WERI-Rb-1 (cell line): Measurements from ENCODE around the gene CELF2.

ENCODE experiments used
- DNase-seq: peaks from one replicate; pipeline ENCODE4 v3.0.0-alpha.2; 2020
- H3K27ac ChIP-seq: fragments of 250-450 bp; sonication (Bioruptor Pico); 2 replicates; pipeline ENCODE4 v1.5.1; 2020; ENCODE audit warnings: mild to moderate bottlenecking, moderate library complexity
- H3K27me3 ChIP-seq: fragments of 250-450 bp; sonication (Bioruptor Pico); 2 replicates; pipeline ENCODE4 v1.5.1; 2021; ENCODE audit warnings: mild to moderate bottlenecking, low read depth, moderate library complexity; ENCODE audit not compliant: insufficient read depth, severe bottlenecking
- H3K36me3 ChIP-seq: fragments of 250-450 bp; sonication (Bioruptor Pico); 2 replicates; pipeline ENCODE4 v1.5.1; 2020; ENCODE audit warnings: mild to moderate bottlenecking, moderate library complexity
- H3K4me3 ChIP-seq: 2 replicates; pipeline ENCODE4 v1.5.1; 2011; ENCODE audit warnings: low read depth, mild to moderate bottlenecking, control low read depth, low read length
- H3K9me3 ChIP-seq: fragments of 250-450 bp; sonication (Bioruptor Pico); 2 replicates; pipeline ENCODE4 v1.5.1; 2021; ENCODE audit warnings: mild to moderate bottlenecking, moderate library complexity; ENCODE audit not compliant: severe bottlenecking
- TF ChIP-seq, protein P1 (sequence below): IDR thresholded peaks from 2 replicates; pipeline ENCODE4 v1.5.1; 2011; ENCODE audit warnings: low read depth, mild to moderate bottlenecking, control low read depth, inconsistent platforms, low read length

CELF2 gene

GRCh38 chr10:11042357-11042756 lies 24.7 kb downstream of the CELF2 start:
- TF ChIP-seq, protein P1, sequence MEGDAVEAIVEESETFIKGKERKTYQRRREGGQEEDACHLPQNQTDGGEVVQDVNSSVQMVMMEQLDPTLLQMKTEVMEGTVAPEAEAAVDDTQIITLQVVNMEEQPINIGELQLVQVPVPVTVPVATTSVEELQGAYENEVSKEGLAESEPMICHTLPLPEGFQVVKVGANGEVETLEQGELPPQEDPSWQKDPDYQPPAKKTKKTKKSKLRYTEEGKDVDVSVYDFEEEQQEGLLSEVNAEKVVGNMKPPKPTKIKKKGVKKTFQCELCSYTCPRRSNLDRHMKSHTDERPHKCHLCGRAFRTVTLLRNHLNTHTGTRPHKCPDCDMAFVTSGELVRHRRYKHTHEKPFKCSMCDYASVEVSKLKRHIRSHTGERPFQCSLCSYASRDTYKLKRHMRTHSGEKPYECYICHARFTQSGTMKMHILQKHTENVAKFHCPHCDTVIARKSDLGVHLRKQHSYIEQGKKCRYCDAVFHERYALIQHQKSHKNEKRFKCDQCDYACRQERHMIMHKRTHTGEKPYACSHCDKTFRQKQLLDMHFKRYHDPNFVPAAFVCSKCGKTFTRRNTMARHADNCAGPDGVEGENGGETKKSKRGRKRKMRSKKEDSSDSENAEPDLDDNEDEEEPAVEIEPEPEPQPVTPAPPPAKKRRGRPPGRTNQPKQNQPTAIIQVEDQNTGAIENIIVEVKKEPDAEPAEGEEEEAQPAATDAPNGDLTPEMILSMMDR = no peak
- no peak overlapping the region for H3K27ac ChIP-seq
- no peaks in the 10 kb centered on the region for H3K9me3 ChIP-seq
- no peaks in the 10 kb centered on the region for H3K36me3 ChIP-seq
- DNase-seq = no peak
- H3K27me3 ChIP-seq = no peaks in the 10 kb centered on the region
- no peak overlapping the region for H3K4me3 ChIP-seq

- H3K36me3 ChIP-seq = no peaks in the 10 kb centered on the region
- no peak for DNase-seq
- no peaks in the 10 kb centered on the region for H3K27me3 ChIP-seq
- no peaks in the 10 kb centered on the region for H3K9me3 ChIP-seq
- TF ChIP-seq, protein P1 = no peak
- H3K27ac ChIP-seq = no peak overlapping the region
- no peak overlapping the region for H3K4me3 ChIP-seq
Observed at GRCh38 chr10:11043039-11043438, 25.4 kb downstream of the CELF2 start.

DNA sequence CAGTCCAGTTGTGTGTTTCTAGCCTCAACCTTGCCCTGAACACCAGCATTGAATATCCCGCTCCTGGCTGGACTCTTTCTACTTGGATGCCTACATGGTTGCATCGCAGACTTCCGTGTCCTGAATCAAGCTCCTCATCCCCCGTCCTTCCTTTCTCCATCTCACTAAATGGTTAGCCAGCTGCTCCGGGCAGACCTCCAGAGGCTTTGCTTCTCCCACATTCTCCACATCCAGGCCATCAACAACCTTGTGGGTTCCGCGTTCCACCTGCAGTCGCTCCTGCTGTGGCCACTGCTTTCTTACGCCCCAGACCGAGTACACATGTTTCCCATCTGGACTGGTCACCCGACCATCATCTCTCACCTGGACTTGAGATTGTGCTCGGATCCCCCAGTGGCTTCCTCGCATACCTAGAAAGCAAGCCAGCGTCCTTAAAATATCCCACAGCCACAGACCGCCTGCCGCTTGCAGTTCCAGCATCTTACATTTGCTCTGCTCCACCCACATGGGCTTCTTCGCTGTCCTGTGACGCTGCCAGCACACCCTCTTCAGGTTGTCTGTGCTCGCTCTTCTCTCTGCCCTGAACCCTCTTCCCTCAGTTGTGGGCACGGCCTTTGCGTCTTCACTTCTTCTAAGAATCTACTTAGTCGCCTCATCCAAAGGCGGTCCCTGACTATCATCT lies 25.9 kb downstream of the CELF2 start:
- TF ChIP-seq, protein P1 = no peak
- no peaks in the 10 kb centered on the region for H3K36me3 ChIP-seq
- H3K27me3 ChIP-seq = no peaks in the 10 kb centered on the region
- no peak overlapping the region for H3K4me3 ChIP-seq
- H3K9me3 ChIP-seq = no peaks in the 10 kb centered on the region
- no peak overlapping the region for H3K27ac ChIP-seq
- no peak for DNase-seq

- Histone ChIP-seq H3K27ac (no peak overlapping the region), H3K9me3 (no peaks in the 10 kb centered on the region), H3K27me3 (no peaks in the 10 kb centered on the region), H3K36me3 (no peaks in the 10 kb centered on the region), H3K4me3 (no peak overlapping the region)
- DNase-seq = no peak
- TF ChIP-seq, protein P1 = no peak
Observed at GRCh38 chr10:11045487-11045886, 27.8 kb downstream of the CELF2 start.

DNA sequence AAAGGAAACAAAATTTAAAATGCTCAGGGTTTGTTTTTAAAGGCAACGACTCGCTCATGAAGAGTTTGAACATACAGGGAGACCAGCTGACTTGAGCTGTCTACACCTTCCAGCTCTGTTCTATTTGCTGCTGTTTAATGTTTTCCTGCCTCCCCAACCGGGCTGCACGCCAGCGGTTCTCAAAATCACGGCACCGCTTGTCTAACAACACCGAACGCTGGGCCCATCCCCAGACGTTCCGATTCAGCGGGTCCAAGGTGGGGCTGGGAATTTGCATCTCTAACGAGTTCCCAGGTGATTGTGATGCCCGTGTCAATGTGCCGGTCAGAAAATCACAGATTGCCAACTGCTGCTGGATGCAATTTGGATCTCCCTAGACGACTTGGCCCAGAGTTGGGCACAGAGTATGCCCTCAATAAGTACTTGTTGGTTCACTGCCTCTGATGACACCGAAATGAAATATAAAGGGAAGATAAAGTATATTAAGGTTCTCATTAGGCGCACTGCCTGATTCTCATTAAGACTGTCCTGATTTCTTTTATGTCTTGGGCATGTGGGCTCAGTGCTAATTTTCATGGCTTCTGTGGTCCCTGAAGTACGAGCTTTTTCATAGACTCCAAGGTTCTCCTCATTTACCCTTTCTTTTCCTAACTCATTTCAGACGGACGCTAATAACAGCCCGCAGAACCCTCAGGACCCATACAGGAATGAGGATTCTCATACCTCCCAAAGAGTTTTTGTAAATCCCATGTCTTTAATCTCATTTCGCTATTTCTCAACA lies 28.5 kb downstream of the CELF2 start:
- DNase-seq = no peak
- H3K9me3 ChIP-seq = no peaks in the 10 kb centered on the region
- no peak overlapping the region for H3K4me3 ChIP-seq
- H3K27ac ChIP-seq = no peak overlapping the region
- TF ChIP-seq, protein P1 = no peak
- H3K27me3 ChIP-seq = no peaks in the 10 kb centered on the region
- H3K36me3 ChIP-seq = no peaks in the 10 kb centered on the region

DNA sequence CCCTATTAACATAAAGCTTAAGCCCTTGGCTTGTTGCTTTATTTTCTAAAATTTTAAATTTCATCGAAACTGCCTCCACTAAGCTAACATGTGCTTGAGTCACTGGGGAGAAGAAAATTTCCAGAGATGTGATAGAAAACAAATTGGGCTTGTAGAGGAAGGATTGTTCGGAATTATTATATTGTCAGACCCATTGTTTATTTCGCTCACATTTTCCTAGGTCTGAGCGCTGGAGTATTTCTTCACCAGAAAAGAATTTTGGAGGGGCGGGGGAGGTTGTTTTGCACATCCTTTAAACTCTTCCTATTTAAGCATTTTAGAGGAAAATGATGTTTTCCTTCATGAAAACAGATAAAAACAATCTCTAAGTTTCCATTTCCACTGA lies 29.1 kb downstream of the CELF2 start:
- Histone ChIP-seq H3K4me3 (no peak overlapping the region), H3K27me3 (no peaks in the 10 kb centered on the region), H3K27ac (no peak overlapping the region), H3K9me3 (no peaks in the 10 kb centered on the region), H3K36me3 (no peaks in the 10 kb centered on the region)
- TF ChIP-seq, protein P1 = no peak
- no peak for DNase-seq
